Lung (tissue), 12 donors: Measurements from ENCODE around the gene COX10. TPM values are rescaled to one million over a fixed set of nuclear protein-coding genes. Genes with fewer than 3 reads are reported as not detected.

Experiments
- ATAC-seq: fragments of 200-7000 bp; cut with Tn5 transposase; one replicate; pipeline ENCODE4 v1.9.1; 2020; ENCODE audit warnings: moderate number of reproducible peaks; ENCODE audit not compliant: insufficient read depth, low FRiP score
- DNase-seq, 3 donors: peaks; one replicate each; pipeline ENCODE4 v3.0.0-alpha.2; 2013 to 2017
- H3K27ac ChIP-seq, 2 donors: one replicate each; pipeline ENCODE4 v1.5.1; 2013; ENCODE audit warnings: mild to moderate bottlenecking in 2 of 2, moderate library complexity in 2 of 2, control low read depth in 1 of 2, inconsistent platforms in 1 of 2, low read depth in 1 of 2, low read length in 1 of 2
- H3K27me3 ChIP-seq, 3 donors: one replicate each; pipeline ENCODE4 v1.5.1; 2013; ENCODE audit warnings: low read length in 2 of 3; ENCODE audit not compliant: control insufficient read depth in 3 of 3, insufficient read depth in 3 of 3
- H3K36me3 ChIP-seq, 4 donors: one replicate each; pipeline ENCODE4 v1.5.1; 2013; ENCODE audit warnings: low read length in 4 of 4, mild to moderate bottlenecking in 1 of 4, moderate library complexity in 1 of 4; ENCODE audit not compliant: control insufficient read depth in 4 of 4, insufficient read depth in 4 of 4
- H3K4me1 ChIP-seq, 5 donors: one replicate each; pipeline ENCODE4 v1.5.1; 2013; ENCODE audit warnings: low read length in 5 of 5, mild to moderate bottlenecking in 2 of 5, moderate library complexity in 1 of 5; ENCODE audit not compliant: control insufficient read depth in 5 of 5, insufficient read depth in 5 of 5
- H3K4me3 ChIP-seq: one replicate; pipeline ENCODE4 v1.5.1; 2013; ENCODE audit warnings: mild to moderate bottlenecking, control low read depth, moderate library complexity
- H3K9ac ChIP-seq, 2 donors: one replicate each; pipeline ENCODE4 v1.5.1; 2013; ENCODE audit warnings: low read length in 2 of 2, control low read depth in 1 of 2; ENCODE audit not compliant: insufficient read depth in 1 of 2
- H3K9me3 ChIP-seq, 4 donors: one replicate each; pipeline ENCODE4 v1.5.1; 2013; ENCODE audit warnings: low read length in 3 of 4, mild to moderate bottlenecking in 1 of 4, moderate library complexity in 1 of 4; ENCODE audit not compliant: control insufficient read depth in 4 of 4, insufficient read depth in 3 of 4
- WGBS, 2 donors: extraction: QIAGEN DNeasy Blood & Tissue Kit; methylation state at CpG; one replicate each; pipeline ENCODE4 v1.1.7; 2013; 5-methylcytosine and 5-hydroxymethylcytosine counted together
- polyA plus RNA-seq, 2 donors: library from polyadenylated mRNA; stranded (reverse); fragments of 200-250 nt; gene quantifications; one replicate each; pipeline ENCODE4 v1.2.1, GENCODE V29; 2013
- total RNA-seq, 2 donors: library from RNA; depleted of rRNA in 1 of 2; stranded (reverse); fragments of >200 nt in 1 of 2; gene quantifications; one replicate each; pipeline ENCODE4 v1.2.1, GENCODE V29; 2014 to 2021
- TF ChIP-seq, protein P1 (sequence below): IDR thresholded peaks from 2 replicates; pipeline ENCODE4 v1.5.1; 2012; ENCODE audit warnings: mild to moderate bottlenecking; ENCODE audit errors: control extremely low read depth, extremely low read depth
- donor health status: control.
- donor health status: control.
- donor health status: Bipolar disorder and iron deficiency.
- donor health status: healthy.
- donor health status: DM: yes; HTN: yes; CAD: no.

COX10 gene
- total and polyA plus RNA-seq, 4 donors: 6.4 to 17.9 (median 12.4) TPM

DNA sequence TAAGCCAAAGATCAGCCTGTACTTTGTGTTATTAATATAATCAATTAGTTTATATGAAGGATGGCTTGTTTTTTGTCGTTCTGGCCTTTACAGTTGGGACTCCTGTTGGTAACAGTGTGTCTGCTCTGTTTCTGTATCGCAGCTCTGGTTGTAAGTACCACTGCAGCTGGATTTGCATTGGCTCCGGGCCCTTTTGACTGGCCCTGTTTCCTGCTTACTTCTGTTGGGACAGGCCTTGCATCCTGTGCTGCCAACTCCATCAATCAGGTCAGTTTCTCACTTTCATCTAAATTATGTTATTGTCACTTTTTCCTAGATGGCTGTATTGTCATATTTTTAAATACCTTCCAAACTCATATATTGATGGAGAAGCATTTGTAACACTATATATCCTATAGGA is 32.7 kb downstream of the COX10 start:
- no peak overlapping the region for H3K9ac ChIP-seq
- H3K9me3 ChIP-seq: no peaks in the 10 kb centered on the region
- WGBS, 2 donors: 56 to 64% methylated on average over 3 of the region's 3 CpGs
- TF ChIP-seq, protein P1, sequence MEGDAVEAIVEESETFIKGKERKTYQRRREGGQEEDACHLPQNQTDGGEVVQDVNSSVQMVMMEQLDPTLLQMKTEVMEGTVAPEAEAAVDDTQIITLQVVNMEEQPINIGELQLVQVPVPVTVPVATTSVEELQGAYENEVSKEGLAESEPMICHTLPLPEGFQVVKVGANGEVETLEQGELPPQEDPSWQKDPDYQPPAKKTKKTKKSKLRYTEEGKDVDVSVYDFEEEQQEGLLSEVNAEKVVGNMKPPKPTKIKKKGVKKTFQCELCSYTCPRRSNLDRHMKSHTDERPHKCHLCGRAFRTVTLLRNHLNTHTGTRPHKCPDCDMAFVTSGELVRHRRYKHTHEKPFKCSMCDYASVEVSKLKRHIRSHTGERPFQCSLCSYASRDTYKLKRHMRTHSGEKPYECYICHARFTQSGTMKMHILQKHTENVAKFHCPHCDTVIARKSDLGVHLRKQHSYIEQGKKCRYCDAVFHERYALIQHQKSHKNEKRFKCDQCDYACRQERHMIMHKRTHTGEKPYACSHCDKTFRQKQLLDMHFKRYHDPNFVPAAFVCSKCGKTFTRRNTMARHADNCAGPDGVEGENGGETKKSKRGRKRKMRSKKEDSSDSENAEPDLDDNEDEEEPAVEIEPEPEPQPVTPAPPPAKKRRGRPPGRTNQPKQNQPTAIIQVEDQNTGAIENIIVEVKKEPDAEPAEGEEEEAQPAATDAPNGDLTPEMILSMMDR: no peak
- peaks cover 0 to 8% (median 0%) of the 10 kb centered on the region in 4 donors for H3K36me3 ChIP-seq
- no peak overlapping the region for H3K4me3 ChIP-seq
- DNase-seq (peak in 1 of 3 donors; percentile 29), ATAC-seq (no peak)
- H3K27ac ChIP-seq: no peak overlapping the region
- no peaks in the 10 kb centered on the region for H3K27me3 ChIP-seq
- peaks cover 2 to 8% (median 4%) of the 10 kb centered on the region in 5 donors for H3K4me1 ChIP-seq

DNA sequence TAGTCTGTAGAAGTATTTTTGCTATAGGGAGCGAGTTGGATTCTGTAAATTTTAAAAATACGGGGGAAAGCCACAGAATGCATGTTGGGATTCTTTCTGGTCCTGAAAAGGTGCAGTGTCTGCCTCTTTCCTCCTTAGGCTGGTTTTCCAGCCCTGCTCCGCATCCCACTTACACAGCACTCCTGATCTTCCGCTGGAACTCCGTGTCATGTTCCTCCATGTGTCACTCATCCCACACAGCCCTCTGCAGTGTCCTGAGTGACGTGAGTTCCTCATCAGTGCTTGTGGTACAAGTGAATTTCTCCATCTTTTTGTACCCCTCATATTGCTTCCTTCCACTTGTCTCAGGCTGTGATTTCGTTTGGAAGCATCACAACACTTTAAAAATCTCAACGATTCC is 34.5 kb downstream of the COX10 start:
- WGBS, 2 donors: 84 to 93% methylated on average over 8 of the region's 8 CpGs
- ATAC-seq: no peak

DNA sequence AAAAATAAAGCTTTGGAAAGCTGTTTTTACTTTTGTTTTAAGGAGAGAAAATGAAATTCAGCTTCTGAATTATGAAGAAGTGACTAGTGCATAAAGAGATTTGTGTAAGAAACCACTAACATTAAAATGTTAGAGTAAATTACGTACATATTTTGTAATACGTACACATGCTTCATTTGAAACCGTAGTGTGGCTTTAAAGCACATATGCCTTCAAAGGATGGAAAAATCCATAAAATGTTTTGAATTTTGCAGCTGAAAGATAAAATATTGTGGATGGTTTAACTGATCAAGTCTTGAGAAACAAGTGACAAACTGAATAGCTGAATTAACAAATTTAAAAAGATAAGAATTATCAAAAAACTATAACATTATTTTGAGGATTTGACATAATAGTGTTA is 35.4 kb downstream of the COX10 start:
- Histone ChIP-seq H3K27ac (no peak overlapping the region), H3K9me3 (no peaks in the 10 kb centered on the region), H3K4me1 (peaks cover 1 to 15% (median 5%) of the 10 kb centered on the region in 5 donors), H3K27me3 (no peaks in the 10 kb centered on the region), H3K36me3 (peaks cover 0 to 8% (median 0%) of the 10 kb centered on the region in 4 donors), H3K4me3 (no peak overlapping the region), H3K9ac (no peak overlapping the region)
- 46 to 57% methylated on average over 3 of the region's 3 CpGs for WGBS, 2 donors
- DNase-seq: no peak
- TF ChIP-seq, protein P1: no peak
- ATAC-seq: no peak

More for the DNA sequence above, 34.5 kb downstream of the COX10 start:
- DNase-seq: no peak
- H3K4me3 ChIP-seq: no peak overlapping the region
- TF ChIP-seq, protein P1: no peak
- peaks cover 3 to 13% (median 6%) of the 10 kb centered on the region in 5 donors for H3K4me1 ChIP-seq
- no peak overlapping the region for H3K27ac ChIP-seq
- H3K9me3 ChIP-seq: no peaks in the 10 kb centered on the region
- H3K36me3 ChIP-seq: peaks cover 0 to 8% (median 0%) of the 10 kb centered on the region in 4 donors
- H3K27me3 ChIP-seq: no peaks in the 10 kb centered on the region
- H3K9ac ChIP-seq: no peak overlapping the region

DNA sequence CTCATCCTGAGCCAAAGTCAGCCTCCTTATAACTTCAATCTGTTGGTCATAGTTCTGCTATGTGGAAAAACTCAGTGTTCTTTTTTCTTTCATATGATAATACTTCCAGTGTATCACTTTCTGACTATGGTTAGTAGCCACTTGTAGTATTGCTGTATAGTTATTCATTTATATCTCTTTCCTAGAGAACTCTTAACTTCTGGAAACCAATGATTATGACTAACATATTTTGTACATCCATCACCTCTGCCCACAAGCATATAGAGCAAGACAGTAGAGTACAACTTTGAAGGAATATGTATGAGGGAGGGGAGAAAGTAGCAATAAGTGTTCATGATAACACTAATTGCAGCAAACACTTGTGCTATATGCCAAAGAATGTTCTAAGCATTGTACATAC is 38.6 kb downstream of the COX10 start:
- H3K9ac ChIP-seq: no peak overlapping the region
- no peak overlapping the region for H3K4me3 ChIP-seq
- H3K9me3 ChIP-seq: no peaks in the 10 kb centered on the region
- TF ChIP-seq, protein P1: no peak
- H3K4me1 ChIP-seq: peaks cover 1 to 15% (median 5%) of the 10 kb centered on the region in 5 donors
- no peaks in the 10 kb centered on the region for H3K27me3 ChIP-seq
- DNase-seq (no peak), ATAC-seq (no peak)
- no peak overlapping the region for H3K27ac ChIP-seq
- H3K36me3 ChIP-seq: peaks cover 0 to 3% (median 0%) of the 10 kb centered on the region in 4 donors
